ENCODE data around the gene ATG13. TPM values are rescaled to one million over a fixed set of nuclear protein-coding genes. Genes with fewer than 3 reads are reported as not detected.

Gene ATG13
- 57.8 TPM for polyA plus RNA-seq (2013, experiment 1 of 2)
- polyA plus RNA-seq (2013, experiment 2 of 2), result 62.1 TPM

- no peak within 1 kb of the TSS for H4K8ac ChIP-seq (ENCODE audit: low read depth, low read length)
- peak within 1 kb of the TSS; percentile 83 for H3K27ac ChIP-seq (ENCODE audit: low read depth, low read length)
- H3K56ac ChIP-seq (ENCODE audit: low read length), result peak within 1 kb of the TSS; percentile 99
- peak within 1 kb of the TSS; percentile 59 for H4K5ac ChIP-seq (ENCODE audit: low read length)
- peak within 1 kb of the TSS; percentile 90 for H3K4ac ChIP-seq (ENCODE audit: low read depth, low read length)
- H3K23ac ChIP-seq (ENCODE audit: low read length), result no peak within 1 kb of the TSS
- WGBS (ENCODE audit: extremely low coverage, insufficient coverage, low lambda C conversion rate), result no CpG with 5 or more reads among the region's 72 CpGs
- peak within 1 kb of the TSS; percentile 94 for H3K4me3 ChIP-seq (ENCODE audit: low read length)
- H3K79me2 ChIP-seq (ENCODE audit: control insufficient read depth, insufficient read depth, low read length), result peaks cover 13% of the 10 kb centered on the region
- peaks cover 3% of the 10 kb centered on the region for H3K79me1 ChIP-seq (ENCODE audit: low read length)
- H2AK5ac ChIP-seq (ENCODE audit: low read length), result no peak within 1 kb of the TSS
- H3K36me3 ChIP-seq (ENCODE audit: control insufficient read depth, insufficient read depth, low read length), result no peaks in the 10 kb centered on the region
- peak within 1 kb of the TSS; percentile 94 for H3K9ac ChIP-seq (ENCODE audit: low read length)
- no peak within 1 kb of the TSS for H2BK15ac ChIP-seq (replicated peaks; ENCODE audit: low read depth)
- H2BK120ac ChIP-seq (ENCODE audit: low read depth, low read length), result no peak within 1 kb of the TSS
- H3K4me1 ChIP-seq (ENCODE audit: control insufficient read depth, low read depth, low read length), result no peaks in the 10 kb centered on the region
- peak within 1 kb of the TSS; percentile 31 for H2BK5ac ChIP-seq (ENCODE audit: low read length)
- peak within 1 kb of the TSS; percentile 32 for H3K18ac ChIP-seq (ENCODE audit: low read length)
- H3K27me3 ChIP-seq (ENCODE audit: insufficient read depth, low read length, poor library complexity), result no peaks in the 10 kb centered on the region
- H3K4me2 ChIP-seq (ENCODE audit: low read length), result peak within 1 kb of the TSS; percentile 86
- DNase-seq, result peak; percentile 93
Observed at GRCh38 chr11:46617134-46617971, at the start of gene ATG13, which contains the start of gene HARBI1. Gene ATG13 (plus strand): TSS chr11:46617553. CDS start chr11:46644292, 26,739 bp downstream. Gene HARBI1 (minus strand): TSS chr11:46617227. CDS start chr11:46616237, 990 bp downstream.

DNA sequence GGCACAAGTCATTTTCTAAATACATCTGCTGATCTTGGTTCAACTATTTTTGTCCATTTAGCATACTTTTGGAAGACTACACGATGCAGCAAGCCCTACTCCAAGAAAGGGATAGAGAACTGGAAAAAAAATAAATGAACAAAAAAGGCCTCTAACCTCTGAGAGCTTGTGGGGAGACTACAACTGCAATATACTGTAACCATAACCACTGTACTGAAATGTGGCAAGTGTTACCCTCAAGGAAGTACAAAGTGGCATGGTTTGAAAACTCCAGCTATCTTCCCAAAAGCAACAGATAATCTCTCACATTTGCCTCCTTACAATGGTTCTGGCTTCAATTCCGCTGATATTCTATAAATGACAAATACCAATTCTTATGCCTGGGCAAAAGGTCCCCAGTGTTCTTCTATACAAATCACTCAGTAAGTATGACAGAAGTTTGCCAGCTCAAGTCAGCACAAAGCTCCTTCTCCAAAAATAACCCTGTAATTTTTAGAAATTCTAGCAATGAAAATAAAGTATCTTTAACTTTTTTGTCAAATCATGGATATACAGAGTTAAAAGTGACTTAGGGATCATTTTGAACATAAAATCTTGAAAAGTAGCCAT, 46.5 kb upstream of the ATG13 start:
- H3K4me3 ChIP-seq (ENCODE audit: low read length), result no peak overlapping the region
- no peak overlapping the region for H4K5ac ChIP-seq (ENCODE audit: low read length)
- H3K4me2 ChIP-seq (ENCODE audit: low read length), result no peak overlapping the region
- H3K79me1 ChIP-seq (ENCODE audit: low read length), result peaks cover 8% of the 10 kb centered on the region
- H3K56ac ChIP-seq (ENCODE audit: low read length), result no peak overlapping the region
- no peak overlapping the region for H2BK5ac ChIP-seq (ENCODE audit: low read length)
- no peak overlapping the region for H3K4ac ChIP-seq (ENCODE audit: low read depth, low read length)
- no peak overlapping the region for H3K9ac ChIP-seq (ENCODE audit: low read length)
- H3K4me1 ChIP-seq (ENCODE audit: control insufficient read depth, low read depth, low read length), result no peaks in the 10 kb centered on the region
- no peak overlapping the region for H3K27ac ChIP-seq (ENCODE audit: low read depth, low read length)
- no peak overlapping the region for H2BK15ac ChIP-seq (replicated peaks; ENCODE audit: low read depth)
- H2AK5ac ChIP-seq (ENCODE audit: low read length), result no peak overlapping the region
- H3K36me3 ChIP-seq (ENCODE audit: control insufficient read depth, insufficient read depth, low read length), result no peaks in the 10 kb centered on the region
- no CpG with 5 or more reads among the region's 2 CpGs for WGBS (ENCODE audit: extremely low coverage, insufficient coverage, low lambda C conversion rate)
- H3K18ac ChIP-seq (ENCODE audit: low read length), result no peak overlapping the region
- no peak overlapping the region for H2BK120ac ChIP-seq (ENCODE audit: low read depth, low read length)
- peak overlapping the region; percentile 65 for H4K8ac ChIP-seq (ENCODE audit: low read depth, low read length)
- no peak overlapping the region for H3K23ac ChIP-seq (ENCODE audit: low read length)
- H3K79me2 ChIP-seq (ENCODE audit: control insufficient read depth, insufficient read depth, low read length), result peaks cover 15% of the 10 kb centered on the region
- no peaks in the 10 kb centered on the region for H3K27me3 ChIP-seq (ENCODE audit: insufficient read depth, low read length, poor library complexity)
- DNase-seq, result no peak

GRCh38 chr11:46574656-46575055, 42.7 kb upstream of the ATG13 start:
- Histone ChIP-seq H2BK15ac (replicated peaks; ENCODE audit: low read depth) (no peak overlapping the region), H3K23ac (ENCODE audit: low read length) (no peak overlapping the region), H3K36me3 (ENCODE audit: control insufficient read depth, insufficient read depth, low read length) (no peaks in the 10 kb centered on the region), H3K9ac (ENCODE audit: low read length) (no peak overlapping the region), H3K4me1 (ENCODE audit: control insufficient read depth, low read depth, low read length) (no peaks in the 10 kb centered on the region), H2AK5ac (ENCODE audit: low read length) (no peak overlapping the region), H2BK5ac (ENCODE audit: low read length) (no peak overlapping the region), H3K79me2 (ENCODE audit: control insufficient read depth, insufficient read depth, low read length) (peaks cover 23% of the 10 kb centered on the region), H3K4ac (ENCODE audit: low read depth, low read length) (no peak overlapping the region), H3K27me3 (ENCODE audit: insufficient read depth, low read length, poor library complexity) (no peaks in the 10 kb centered on the region), H2BK120ac (ENCODE audit: low read depth, low read length) (no peak overlapping the region), H3K18ac (ENCODE audit: low read length) (no peak overlapping the region), H4K8ac (ENCODE audit: low read depth, low read length) (no peak overlapping the region), H3K56ac (ENCODE audit: low read length) (no peak overlapping the region), H3K27ac (ENCODE audit: low read depth, low read length) (no peak overlapping the region), H3K4me3 (ENCODE audit: low read length) (no peak overlapping the region), H3K4me2 (ENCODE audit: low read length) (no peak overlapping the region), H3K79me1 (ENCODE audit: low read length) (peaks cover 8% of the 10 kb centered on the region), H4K5ac (ENCODE audit: low read length) (no peak overlapping the region)
- no CpG with 5 or more reads among the region's 1 CpG for WGBS (ENCODE audit: extremely low coverage, insufficient coverage, low lambda C conversion rate)
- no peak for DNase-seq

GRCh38 chr11:46577058-46577457, 40.3 kb upstream of the ATG13 start:
- Histone ChIP-seq H2BK120ac (ENCODE audit: low read depth, low read length) (no peak overlapping the region), H3K4me2 (ENCODE audit: low read length) (no peak overlapping the region), H3K4me3 (ENCODE audit: low read length) (no peak overlapping the region), H3K23ac (ENCODE audit: low read length) (no peak overlapping the region), H3K4ac (ENCODE audit: low read depth, low read length) (no peak overlapping the region), H4K5ac (ENCODE audit: low read length) (no peak overlapping the region), H2AK5ac (ENCODE audit: low read length) (no peak overlapping the region), H3K4me1 (ENCODE audit: control insufficient read depth, low read depth, low read length) (no peaks in the 10 kb centered on the region), H3K27ac (ENCODE audit: low read depth, low read length) (no peak overlapping the region), H2BK15ac (replicated peaks; ENCODE audit: low read depth) (no peak overlapping the region), H3K56ac (ENCODE audit: low read length) (no peak overlapping the region), H3K18ac (ENCODE audit: low read length) (no peak overlapping the region), H3K79me1 (ENCODE audit: low read length) (peaks cover 9% of the 10 kb centered on the region), H3K27me3 (ENCODE audit: insufficient read depth, low read length, poor library complexity) (no peaks in the 10 kb centered on the region), H3K36me3 (ENCODE audit: control insufficient read depth, insufficient read depth, low read length) (no peaks in the 10 kb centered on the region), H3K79me2 (ENCODE audit: control insufficient read depth, insufficient read depth, low read length) (peaks cover 36% of the 10 kb centered on the region), H3K9ac (ENCODE audit: low read length) (no peak overlapping the region), H4K8ac (ENCODE audit: low read depth, low read length) (no peak overlapping the region), H2BK5ac (ENCODE audit: low read length) (no peak overlapping the region)
- no CpG with 5 or more reads among the region's 1 CpG for WGBS (ENCODE audit: extremely low coverage, insufficient coverage, low lambda C conversion rate)
- no peak for DNase-seq

- Histone ChIP-seq H3K79me1 (ENCODE audit: low read length) (peaks cover 8% of the 10 kb centered on the region), H3K56ac (ENCODE audit: low read length) (no peak overlapping the region), H2BK5ac (ENCODE audit: low read length) (no peak overlapping the region), H2BK15ac (replicated peaks; ENCODE audit: low read depth) (no peak overlapping the region), H2AK5ac (ENCODE audit: low read length) (no peak overlapping the region), H3K18ac (ENCODE audit: low read length) (no peak overlapping the region), H3K4me3 (ENCODE audit: low read length) (no peak overlapping the region), H3K23ac (ENCODE audit: low read length) (no peak overlapping the region), H4K8ac (ENCODE audit: low read depth, low read length) (no peak overlapping the region), H3K9ac (ENCODE audit: low read length) (no peak overlapping the region), H3K36me3 (ENCODE audit: control insufficient read depth, insufficient read depth, low read length) (no peaks in the 10 kb centered on the region), H2BK120ac (ENCODE audit: low read depth, low read length) (no peak overlapping the region), H3K79me2 (ENCODE audit: control insufficient read depth, insufficient read depth, low read length) (peaks cover 28% of the 10 kb centered on the region), H3K4me1 (ENCODE audit: control insufficient read depth, low read depth, low read length) (no peaks in the 10 kb centered on the region), H3K27ac (ENCODE audit: low read depth, low read length) (no peak overlapping the region), H3K27me3 (ENCODE audit: insufficient read depth, low read length, poor library complexity) (no peaks in the 10 kb centered on the region), H4K5ac (ENCODE audit: low read length) (no peak overlapping the region), H3K4me2 (ENCODE audit: low read length) (no peak overlapping the region), H3K4ac (ENCODE audit: low read depth, low read length) (no peak overlapping the region)
- no peak for DNase-seq
- WGBS (ENCODE audit: extremely low coverage, insufficient coverage, low lambda C conversion rate), result no CpG with 5 or more reads among the region's 5 CpGs
Observed at GRCh38 chr11:46582588-46582987, 34.8 kb upstream of the ATG13 start.

Data from mesendoderm (in vitro differentiated cells).